Activated CD4-positive, alpha-beta T cell treated with anti-CD3 and anti-CD28 coated beads, Interleukin-2, amount 10 ng/mL, durations not matched to agents 24 days and 14 days (primary cell): ENCODE results near the gene C9. TPM values are rescaled to one million over a fixed set of nuclear protein-coding genes. Genes with fewer than 3 reads are reported as not detected.

Source experiments
- DNase-seq: peaks from one replicate; pipeline ENCODE4 v3.0.0; 2022
- H3K27ac Mint-ChIP-seq: one replicate; pipeline ENCODE4 v1.8.0; 2022; ENCODE audit warnings: mild to moderate bottlenecking, mixed read lengths
- H3K27me3 Mint-ChIP-seq: one replicate; pipeline ENCODE4 v1.8.0; 2022; ENCODE audit warnings: mixed read lengths
- H3K36me3 Mint-ChIP-seq: one replicate; pipeline ENCODE4 v1.8.0; 2022; ENCODE audit warnings: low read depth, mild to moderate bottlenecking, mixed read lengths
- H3K4me1 Mint-ChIP-seq: one replicate; pipeline ENCODE4 v1.8.0; 2021; ENCODE audit warnings: mixed read lengths
- H3K4me3 Mint-ChIP-seq: one replicate; pipeline ENCODE4 v1.8.0; 2022; ENCODE audit warnings: mild to moderate bottlenecking, moderate library complexity, mixed read lengths
- H3K9me3 Mint-ChIP-seq: one replicate; pipeline ENCODE4 v1.8.0; 2021; ENCODE audit warnings: mixed read lengths
- intact Hi-C: fragments of 100-400 bp; cut with micrococcal nuclease; formaldehyde crosslinking; loops from one replicate; pipeline ENCODE4 v1.15.1; 2023
- total RNA-seq: library from RNA; stranded (reverse); gene quantifications from 2 replicates; pipeline ENCODE4 v1.2.3, GENCODE V29; 2022

C9 gene
- total RNA-seq, 1 donor from 2014 or later = not detected

DNA sequence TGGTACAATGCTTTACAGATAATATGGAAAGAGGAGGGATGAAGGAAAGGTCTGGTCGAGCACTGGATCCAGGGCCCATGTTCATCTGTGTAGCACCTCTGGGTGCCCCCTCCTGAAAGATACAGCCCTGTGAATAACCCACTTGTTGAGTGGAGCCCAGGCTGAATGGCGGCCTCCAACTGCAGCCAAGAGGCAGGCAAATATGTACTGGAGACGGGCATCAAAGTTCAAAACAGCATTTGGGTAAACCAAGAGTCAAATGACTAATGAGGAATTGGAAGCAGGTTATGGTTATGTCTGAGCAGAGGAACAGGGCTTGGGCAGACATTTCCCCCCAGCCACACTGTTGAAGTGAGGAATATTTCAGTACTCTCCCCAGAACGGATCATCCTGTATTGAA is 1.1 kb downstream of the C9 start:
- Mint-ChIP-seq H3K27ac (no peak overlapping the region), H3K27me3 (no peaks in the 10 kb centered on the region), H3K36me3 (no peaks in the 10 kb centered on the region), H3K4me3 (no peak overlapping the region), H3K9me3 (peaks cover 4% of the 10 kb centered on the region), H3K4me1 (no peaks in the 10 kb centered on the region)
- intact Hi-C loops = no loop called here
- DNase-seq = no peak

DNA sequence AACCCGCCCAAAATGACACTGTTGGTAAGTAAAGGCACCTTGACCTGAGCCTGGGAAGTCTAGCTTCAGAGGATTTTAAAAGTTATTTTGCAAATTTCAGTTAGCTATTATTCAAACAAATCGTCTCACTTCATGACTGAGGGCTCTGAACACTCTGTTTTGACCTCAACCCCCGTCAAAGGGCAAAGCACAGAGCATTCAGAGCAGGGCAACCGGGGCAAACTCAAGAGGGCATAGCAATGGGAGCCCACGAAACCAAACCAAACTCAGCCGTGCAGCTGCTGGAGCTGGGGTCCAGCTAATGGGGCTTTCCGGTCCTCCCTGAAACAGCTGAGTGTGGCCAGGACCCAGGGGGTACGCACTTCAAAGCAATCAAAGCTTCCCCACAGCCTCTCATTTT is 1.6 kb downstream of the C9 start:
- intact Hi-C loops = no loop called here
- H3K27ac Mint-ChIP-seq = no peak overlapping the region
- no peaks in the 10 kb centered on the region for H3K36me3 Mint-ChIP-seq
- H3K4me3 Mint-ChIP-seq = no peak overlapping the region
- DNase-seq = no peak
- no peaks in the 10 kb centered on the region for H3K27me3 Mint-ChIP-seq
- H3K9me3 Mint-ChIP-seq = peaks cover 5% of the 10 kb centered on the region
- H3K4me1 Mint-ChIP-seq = no peaks in the 10 kb centered on the region

GRCh38 chr5:39361306-39361705 is 3.0 kb downstream of the C9 start:
- H3K4me3 Mint-ChIP-seq = no peak overlapping the region
- H3K36me3 Mint-ChIP-seq = no peaks in the 10 kb centered on the region
- peaks cover 10% of the 10 kb centered on the region for H3K9me3 Mint-ChIP-seq
- H3K4me1 Mint-ChIP-seq = no peaks in the 10 kb centered on the region
- H3K27me3 Mint-ChIP-seq = no peaks in the 10 kb centered on the region
- H3K27ac Mint-ChIP-seq = no peak overlapping the region
- intact Hi-C loops = no loop called here
- no peak for DNase-seq

DNA sequence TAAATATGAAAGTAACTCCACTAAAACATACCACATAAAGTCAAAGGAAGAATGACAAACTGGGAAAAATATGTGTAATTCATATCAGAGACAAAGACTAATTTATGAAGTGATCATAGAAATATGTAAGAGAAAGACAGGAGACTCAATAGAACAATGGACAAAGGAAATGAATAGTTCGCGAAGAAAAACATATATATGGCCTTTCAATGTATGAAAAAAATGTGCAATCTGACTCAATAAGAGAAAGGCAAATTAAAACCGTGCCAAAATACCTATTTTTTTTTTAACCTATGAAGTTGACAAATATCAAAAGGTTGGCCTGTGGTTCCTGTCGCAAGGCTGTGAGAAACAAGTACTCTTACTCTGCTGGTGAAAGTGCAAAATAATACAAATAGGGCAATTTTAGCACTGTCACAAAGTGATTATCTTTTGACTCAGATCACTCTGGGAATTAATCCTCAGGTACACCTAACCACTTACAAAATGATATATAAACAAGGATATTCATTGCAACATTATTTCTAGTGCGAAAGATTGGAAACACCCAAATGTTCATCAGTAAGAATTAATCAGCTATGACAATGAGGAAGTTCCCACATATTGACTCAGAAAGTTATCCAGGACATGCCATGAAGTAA is 3.7 kb downstream of the C9 start:
- intact Hi-C loops = no loop called here
- Mint-ChIP-seq H3K36me3 (no peaks in the 10 kb centered on the region), H3K27me3 (no peaks in the 10 kb centered on the region), H3K9me3 (peaks cover 10% of the 10 kb centered on the region), H3K4me1 (no peaks in the 10 kb centered on the region), H3K4me3 (no peak overlapping the region), H3K27ac (no peak overlapping the region)
- no peak for DNase-seq

GRCh38 chr5:39356263-39356662 is 8.0 kb downstream of the C9 start:
- H3K9me3 Mint-ChIP-seq = peaks cover 25% of the 10 kb centered on the region
- H3K36me3 Mint-ChIP-seq = no peaks in the 10 kb centered on the region
- H3K4me3 Mint-ChIP-seq = no peak overlapping the region
- no peaks in the 10 kb centered on the region for H3K4me1 Mint-ChIP-seq
- no peak overlapping the region for H3K27ac Mint-ChIP-seq
- H3K27me3 Mint-ChIP-seq = no peaks in the 10 kb centered on the region
- intact Hi-C loops = no loop called here
- no peak for DNase-seq

GRCh38 chr5:39355324-39355723 is 9.0 kb downstream of the C9 start:
- Mint-ChIP-seq H3K4me1 (no peaks in the 10 kb centered on the region), H3K9me3 (peaks cover 26% of the 10 kb centered on the region), H3K27ac (no peak overlapping the region), H3K4me3 (no peak overlapping the region), H3K27me3 (no peaks in the 10 kb centered on the region), H3K36me3 (no peaks in the 10 kb centered on the region)
- no peak for DNase-seq
- intact Hi-C loops = no loop called here

GRCh38 chr5:39353717-39354399 is 10.4 kb downstream of the C9 start:
- Mint-ChIP-seq H3K9me3 (peaks cover 25% of the 10 kb centered on the region), H3K27ac (no peak overlapping the region), H3K36me3 (no peaks in the 10 kb centered on the region), H3K4me3 (no peak overlapping the region), H3K4me1 (no peaks in the 10 kb centered on the region), H3K27me3 (no peaks in the 10 kb centered on the region)
- no peak for DNase-seq
- intact Hi-C loops = no loop called here

GRCh38 chr5:39352951-39353350 is 11.3 kb downstream of the C9 start:
- no peak overlapping the region for H3K27ac Mint-ChIP-seq
- H3K9me3 Mint-ChIP-seq = peaks cover 25% of the 10 kb centered on the region
- H3K27me3 Mint-ChIP-seq = no peaks in the 10 kb centered on the region
- intact Hi-C loops = no loop called here
- H3K4me3 Mint-ChIP-seq = no peak overlapping the region
- H3K36me3 Mint-ChIP-seq = no peaks in the 10 kb centered on the region
- no peak for DNase-seq
- no peaks in the 10 kb centered on the region for H3K4me1 Mint-ChIP-seq

- Mint-ChIP-seq H3K4me3 (no peak overlapping the region), H3K4me1 (no peaks in the 10 kb centered on the region), H3K27ac (no peak overlapping the region), H3K27me3 (peaks cover under 1% of the 10 kb centered on the region), H3K36me3 (no peaks in the 10 kb centered on the region), H3K9me3 (peaks cover 19% of the 10 kb centered on the region)
- intact Hi-C loops = no loop called here
- no peak for DNase-seq
Observed at GRCh38 chr5:39352170-39352569, 12.1 kb downstream of the C9 start.

DNA sequence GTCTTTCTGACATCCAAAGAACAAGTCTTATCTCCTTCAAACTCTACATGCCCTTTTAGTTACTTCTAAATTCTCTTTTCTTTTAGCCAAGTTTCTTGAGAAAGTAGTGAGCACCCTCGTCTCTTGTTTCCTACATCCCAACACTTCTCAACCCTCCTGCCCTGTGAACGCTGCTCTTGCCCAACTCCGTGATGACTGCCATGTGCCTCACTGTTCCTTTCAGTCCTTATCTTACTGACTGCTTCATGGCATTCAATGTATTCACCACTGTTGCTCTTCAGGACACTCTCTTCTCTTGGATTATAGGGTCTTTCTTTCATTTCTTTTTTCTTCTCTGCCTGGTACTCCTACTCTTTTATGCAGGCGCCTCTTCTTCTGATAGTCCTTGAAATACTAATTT is 14.8 kb downstream of the C9 start:
- intact Hi-C loops = no loop called here
- no peak for DNase-seq
- Mint-ChIP-seq H3K36me3 (no peaks in the 10 kb centered on the region), H3K4me1 (no peaks in the 10 kb centered on the region), H3K27ac (no peak overlapping the region), H3K27me3 (peaks cover 4% of the 10 kb centered on the region), H3K9me3 (peaks cover 22% of the 10 kb centered on the region), H3K4me3 (no peak overlapping the region)

DNA sequence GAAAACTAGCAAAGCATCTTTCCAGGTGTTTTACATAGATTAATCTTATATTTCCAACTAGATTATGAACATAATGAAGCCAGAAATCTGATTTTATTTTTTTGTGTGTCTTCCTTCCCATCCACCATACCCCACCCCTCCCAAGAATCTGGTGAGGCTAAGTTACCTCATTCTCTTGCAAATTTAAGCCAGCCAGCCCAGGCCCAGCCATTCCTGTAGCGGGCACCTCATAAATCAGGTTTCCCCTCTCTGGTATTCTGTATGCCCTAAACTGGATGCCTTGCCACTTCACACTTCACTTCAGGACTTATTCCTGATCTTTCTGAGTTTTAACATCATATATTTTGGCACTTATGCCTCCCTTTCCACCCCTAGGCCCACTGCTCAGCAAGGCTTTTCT is 21.8 kb downstream of the C9 start:
- no peaks in the 10 kb centered on the region for H3K36me3 Mint-ChIP-seq
- intact Hi-C loops = no loop called here
- peaks cover 8% of the 10 kb centered on the region for H3K9me3 Mint-ChIP-seq
- no peaks in the 10 kb centered on the region for H3K4me1 Mint-ChIP-seq
- no peak overlapping the region for H3K4me3 Mint-ChIP-seq
- no peak for DNase-seq
- H3K27ac Mint-ChIP-seq = no peak overlapping the region
- peaks cover 4% of the 10 kb centered on the region for H3K27me3 Mint-ChIP-seq

GRCh38 chr5:39341896-39342295 is 22.4 kb downstream of the C9 start:
- DNase-seq = no peak
- Mint-ChIP-seq H3K4me1 (no peaks in the 10 kb centered on the region), H3K36me3 (no peaks in the 10 kb centered on the region), H3K27me3 (peaks cover 3% of the 10 kb centered on the region), H3K4me3 (no peak overlapping the region), H3K9me3 (peaks cover 8% of the 10 kb centered on the region), H3K27ac (no peak overlapping the region)
- intact Hi-C loops = no loop called here

- DNase-seq = no peak
- H3K9me3 Mint-ChIP-seq = peaks cover 6% of the 10 kb centered on the region
- no peak overlapping the region for H3K27ac Mint-ChIP-seq
- intact Hi-C loops = no loop called here
- H3K27me3 Mint-ChIP-seq = peaks cover 4% of the 10 kb centered on the region
- no peak overlapping the region for H3K4me3 Mint-ChIP-seq
- H3K36me3 Mint-ChIP-seq = no peaks in the 10 kb centered on the region
- H3K4me1 Mint-ChIP-seq = no peaks in the 10 kb centered on the region
Observed at GRCh38 chr5:39340506-39340905, 23.8 kb downstream of the C9 start.

DNA sequence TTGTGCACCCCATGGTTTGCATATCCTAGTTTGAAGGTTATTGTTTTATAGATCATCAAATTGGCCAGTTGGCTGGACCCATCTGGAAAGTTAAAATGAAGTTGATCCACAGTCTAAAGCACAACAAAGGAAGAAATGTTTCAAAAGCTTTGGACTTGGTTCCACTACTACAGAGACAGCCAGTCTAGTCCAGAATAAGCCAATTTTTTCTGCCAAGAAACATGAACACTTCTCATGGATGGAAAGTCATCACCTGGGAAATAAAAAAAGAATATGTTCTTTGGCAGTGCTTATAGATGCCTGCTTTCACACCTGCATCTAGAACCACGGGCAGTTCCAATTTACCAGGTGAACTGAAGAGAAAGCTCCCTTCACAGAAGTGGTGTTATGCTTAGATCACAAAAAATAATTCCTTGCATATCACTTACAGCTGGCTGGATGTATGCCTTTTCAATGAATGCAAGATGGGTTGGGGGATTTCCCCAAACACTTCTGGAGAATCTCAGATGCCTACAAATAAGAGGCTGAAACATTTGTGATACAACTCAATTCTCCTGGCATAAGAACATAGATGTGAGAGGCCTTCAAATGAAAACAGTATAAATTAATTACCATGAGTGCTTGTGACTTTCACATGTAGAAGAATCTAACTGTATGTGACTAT is 26.9 kb downstream of the C9 start:
- H3K4me3 Mint-ChIP-seq = no peak overlapping the region
- H3K27me3 Mint-ChIP-seq = peaks cover 3% of the 10 kb centered on the region
- H3K4me1 Mint-ChIP-seq = no peaks in the 10 kb centered on the region
- DNase-seq = no peak
- no peak overlapping the region for H3K27ac Mint-ChIP-seq
- H3K36me3 Mint-ChIP-seq = no peaks in the 10 kb centered on the region
- intact Hi-C loops = no loop called here
- H3K9me3 Mint-ChIP-seq = no peaks in the 10 kb centered on the region
